Middle frontal gyrus (tissue), 1 donor: Measurements from ENCODE around the gene KCNJ5.

Experiments used
- DNase-seq: peaks from one replicate; pipeline ENCODE4 v3.0.0-alpha.2; 2015; ENCODE audit warnings: low spot score; ENCODE audit errors: extremely low spot score

Gene KCNJ5

DNA sequence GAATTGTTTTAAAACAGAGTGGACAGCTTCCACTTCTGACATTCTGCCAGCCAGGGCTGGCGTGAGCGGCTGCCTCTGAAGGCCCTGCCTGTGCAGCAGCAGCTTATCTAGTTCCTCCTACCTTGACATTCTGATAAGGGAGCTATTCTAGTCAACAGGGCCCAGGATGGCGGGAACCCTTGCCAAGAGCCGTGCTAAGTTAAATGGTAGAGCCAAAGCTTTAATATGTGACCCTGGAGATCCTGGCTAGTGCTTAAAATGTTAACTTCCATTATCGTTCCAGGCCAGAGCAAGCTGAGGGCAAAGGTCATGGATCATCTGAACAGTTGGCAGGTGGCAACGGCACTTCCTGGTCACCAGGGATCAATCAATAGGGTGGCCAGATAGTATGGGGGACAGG, 3.5 kb downstream of the KCNJ5 start:
- no peak for DNase-seq

DNA sequence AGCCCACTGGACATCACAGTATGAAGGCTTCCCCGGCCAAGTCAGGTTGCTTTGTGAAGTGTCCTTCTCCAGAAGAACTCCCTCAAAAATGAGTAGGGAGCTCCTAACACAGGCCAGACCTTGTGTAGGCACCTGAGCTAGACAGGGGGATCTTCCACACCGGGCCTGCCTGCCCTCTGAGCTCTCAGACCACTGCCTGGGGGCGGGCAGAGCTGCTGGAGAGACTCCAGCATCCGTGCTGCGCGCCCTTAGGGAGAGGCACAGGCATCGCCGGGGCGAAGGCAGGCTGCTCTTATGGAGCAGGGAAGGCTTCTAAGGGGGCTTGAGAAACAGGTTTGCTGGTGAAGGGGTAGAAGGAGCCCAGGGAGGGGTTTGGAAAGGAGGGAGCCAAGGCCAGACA, 4.4 kb downstream of the KCNJ5 start:
- DNase-seq, result no peak

DNA sequence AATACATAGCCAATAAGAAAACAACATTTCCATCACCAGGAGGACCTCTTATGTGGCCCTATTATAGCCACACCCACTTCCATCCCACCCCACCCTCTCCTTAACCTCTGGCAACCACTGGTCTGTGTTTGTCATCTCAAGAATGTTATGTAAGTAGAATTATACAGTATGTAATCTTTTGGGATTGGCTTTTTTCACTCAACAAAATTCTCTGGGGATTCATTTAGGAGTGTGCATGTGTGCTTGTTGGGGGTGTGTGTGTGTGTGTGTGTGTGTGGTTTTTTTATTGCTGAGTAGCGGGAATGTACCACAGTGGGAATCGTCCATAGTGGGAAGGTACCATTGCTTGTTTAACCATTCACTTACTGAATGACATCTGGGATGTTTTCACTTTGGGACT, 5.2 kb downstream of the KCNJ5 start:
- DNase-seq, result no peak

DNA sequence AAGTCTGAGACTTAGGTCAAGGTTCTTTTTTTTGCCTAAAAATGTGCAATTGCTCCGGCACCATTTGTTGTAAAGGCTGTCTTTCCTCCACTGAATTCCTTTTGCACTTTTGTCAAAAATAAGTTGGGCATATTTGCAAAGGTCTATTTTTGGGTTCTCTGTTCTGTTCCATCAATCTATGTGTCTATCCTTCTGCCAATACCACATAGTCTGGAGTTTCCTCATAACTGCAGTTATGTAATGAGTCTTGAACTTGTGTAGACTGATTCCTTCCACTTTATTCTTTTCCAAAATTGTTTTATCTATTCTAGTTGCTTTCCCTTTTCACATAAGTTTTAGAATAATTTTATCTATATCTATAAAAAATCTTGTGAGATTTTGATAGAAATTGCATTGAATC, 6.7 kb downstream of the KCNJ5 start:
- DNase-seq, result no peak

DNA sequence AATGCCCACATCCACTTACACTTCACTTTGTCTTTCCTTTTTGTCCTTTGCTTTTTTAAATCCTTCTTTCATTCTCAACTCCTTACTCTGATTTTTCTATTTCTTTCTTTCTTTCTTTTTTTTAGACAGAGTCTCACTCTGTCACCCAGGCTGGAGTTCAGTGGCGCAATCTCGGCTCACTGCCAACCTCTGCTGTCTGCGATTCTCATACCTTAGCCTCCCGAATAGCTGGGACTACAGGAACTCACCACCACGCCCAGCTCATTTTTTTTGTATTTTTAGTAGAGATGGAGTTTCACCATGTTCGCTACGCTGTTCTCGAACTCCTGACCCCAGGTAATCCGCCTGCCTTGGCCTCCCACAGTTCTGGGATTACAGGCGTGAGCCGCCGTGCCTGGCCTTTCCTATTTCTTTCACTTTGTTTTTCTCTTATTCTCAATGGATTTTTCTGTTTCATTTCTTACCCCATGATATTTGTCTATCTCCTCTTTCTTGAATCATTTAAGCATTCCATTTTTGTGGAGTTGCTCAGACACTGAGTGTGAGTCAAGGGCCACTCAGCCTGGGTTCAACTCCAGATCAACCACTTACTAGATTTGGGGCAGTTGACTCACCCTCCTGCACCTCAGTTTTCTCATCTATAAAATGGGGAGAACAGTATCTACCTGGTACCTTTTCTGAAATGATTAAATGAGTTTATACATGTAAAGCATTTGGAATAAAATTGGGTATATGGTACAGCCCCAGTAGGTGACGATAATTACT, 7.6 kb downstream of the KCNJ5 start:
- no peak for DNase-seq

DNA sequence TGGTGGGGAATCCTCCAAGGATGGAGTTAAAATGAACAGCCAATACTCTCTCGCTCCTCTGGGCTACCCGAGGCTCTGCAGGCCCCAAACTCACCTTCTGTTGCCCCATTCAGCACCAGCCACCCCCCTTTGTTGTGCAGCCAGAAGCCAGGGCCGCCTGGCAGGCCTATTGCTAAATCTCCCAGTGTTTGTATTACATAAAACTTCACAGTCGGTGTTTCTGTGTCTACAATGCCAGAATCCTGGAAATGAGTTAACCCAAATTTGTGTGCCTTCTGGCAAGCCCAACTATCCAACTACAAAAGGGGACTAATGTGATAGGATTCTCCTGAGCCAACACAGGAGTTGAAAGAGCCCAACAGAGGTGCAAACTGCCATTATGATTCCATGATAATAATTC, 9.3 kb downstream of the KCNJ5 start:
- no peak for DNase-seq

DNA sequence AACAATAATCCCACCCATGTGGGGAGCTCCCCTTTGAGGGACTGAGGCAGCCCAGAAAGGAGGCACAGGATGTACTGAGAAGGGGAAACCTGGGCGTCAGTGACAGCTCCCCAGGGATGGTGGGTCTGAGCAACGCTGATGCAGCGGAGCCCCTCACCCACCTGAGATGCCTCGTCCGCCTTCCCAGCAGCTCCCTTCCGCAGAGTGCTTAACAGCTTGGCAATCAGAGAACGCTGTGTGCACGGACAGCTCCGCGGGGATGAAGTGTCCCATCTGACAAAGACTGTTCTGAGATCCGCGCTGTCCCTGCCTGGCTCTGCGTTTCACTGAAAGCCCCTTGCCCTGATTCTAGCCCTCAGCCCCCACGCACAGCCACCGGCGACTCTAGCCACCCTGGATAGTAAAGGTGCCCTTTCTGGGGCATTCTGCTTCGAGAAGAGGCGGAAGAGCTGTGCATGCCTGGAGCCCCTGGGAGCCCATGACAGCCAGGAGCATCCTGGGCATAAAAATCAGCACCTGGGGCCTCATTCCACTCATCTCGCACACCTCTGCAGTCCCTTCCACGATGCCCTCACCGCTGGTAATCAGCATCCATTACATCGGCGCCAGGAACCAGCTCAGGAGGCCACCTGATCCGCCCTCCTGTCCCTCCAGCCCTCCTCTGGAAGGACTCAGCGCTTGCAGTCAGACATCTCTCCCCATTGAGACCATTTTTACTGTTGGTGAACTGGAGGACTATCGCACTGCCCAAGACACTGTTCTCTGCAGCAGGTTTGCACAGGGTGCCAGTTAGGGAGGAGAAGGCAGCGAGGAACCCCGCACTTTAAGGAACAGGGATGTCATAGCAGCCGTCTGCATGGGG, 10.7 kb downstream of the KCNJ5 start:
- no peak for DNase-seq

DNA sequence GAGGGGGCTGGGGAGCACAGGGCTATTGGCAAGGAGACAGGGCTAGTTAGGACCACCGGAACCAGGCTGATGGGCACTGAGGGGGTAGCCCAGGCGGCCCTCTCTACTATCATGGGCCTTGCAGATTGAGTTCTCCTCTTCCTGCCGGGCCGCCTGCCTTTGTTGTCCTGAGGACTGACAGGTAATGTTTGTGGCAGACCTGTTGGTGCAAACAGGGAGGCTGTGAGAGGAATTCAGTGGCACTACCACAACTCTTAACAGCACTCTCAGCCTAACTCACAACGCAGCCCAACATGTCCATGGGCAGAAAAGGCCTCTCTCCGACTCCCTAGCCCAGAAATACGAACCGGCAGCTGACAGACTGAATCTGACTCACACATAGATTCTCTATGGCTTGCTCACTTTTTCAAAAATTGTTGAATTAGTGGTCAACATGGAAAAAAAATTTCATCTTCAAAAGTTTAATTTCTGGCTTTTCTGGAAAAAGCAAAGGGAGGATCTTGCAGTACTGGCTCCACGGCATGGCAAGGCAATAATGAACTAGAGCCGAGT, 11.4 kb downstream of the KCNJ5 start:
- no peak for DNase-seq

DNA sequence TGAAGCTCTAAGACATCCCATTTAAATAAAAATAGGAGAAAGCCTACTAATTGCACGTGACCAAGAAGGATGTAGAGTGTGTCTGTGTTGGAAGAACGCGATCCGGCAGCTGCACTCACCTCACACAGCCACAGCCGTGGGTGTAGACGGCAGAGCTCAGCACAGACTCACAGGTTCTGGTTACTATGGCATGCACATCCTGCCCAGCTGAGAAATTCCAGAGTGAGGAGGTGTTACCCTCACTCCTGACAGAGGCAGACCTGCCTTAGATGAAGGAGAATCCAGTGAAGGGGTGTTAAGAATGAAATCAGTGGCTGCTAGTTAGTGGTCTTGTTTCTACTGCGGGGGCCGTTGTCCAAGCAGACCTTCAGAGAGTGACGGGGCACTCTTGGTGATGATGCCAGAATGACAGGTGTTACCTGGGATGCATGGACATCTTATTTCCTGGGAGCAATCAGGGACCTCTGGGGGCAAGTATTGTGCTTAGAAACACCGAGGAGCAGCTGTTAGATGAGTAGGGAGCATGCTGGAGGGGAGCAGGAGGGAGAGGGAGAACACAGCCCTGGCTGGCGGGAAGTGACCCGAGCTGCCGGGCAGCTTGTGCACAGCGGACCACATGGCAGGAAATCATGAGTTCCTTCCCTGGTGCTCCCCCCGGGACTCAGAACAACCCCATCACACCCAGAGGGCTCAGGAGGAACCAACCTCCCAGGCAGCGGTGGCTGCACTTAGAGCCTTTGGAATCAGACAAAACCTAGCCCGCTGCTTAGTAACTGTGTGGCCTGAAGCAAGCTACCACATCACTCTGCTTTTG, 12.3 kb downstream of the KCNJ5 start:
- no peak for DNase-seq

DNA sequence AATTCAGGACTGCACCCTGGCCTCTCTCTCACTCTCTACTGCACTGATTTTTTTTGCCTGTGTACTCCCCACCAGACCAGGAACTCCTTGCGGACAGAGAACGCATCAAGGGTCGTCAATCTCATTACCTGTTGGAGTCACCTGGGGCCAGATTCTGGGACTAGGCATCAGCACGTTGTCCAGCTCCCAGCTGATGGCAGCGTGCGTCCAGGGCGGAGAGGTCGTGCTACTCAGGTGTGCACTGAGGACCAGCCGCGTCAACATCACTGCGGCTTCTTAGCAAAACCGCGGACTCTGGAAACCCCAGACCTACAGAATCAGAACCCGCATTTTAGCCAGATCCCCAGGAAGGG, 13.1 kb downstream of the KCNJ5 start:
- no peak for DNase-seq

DNA sequence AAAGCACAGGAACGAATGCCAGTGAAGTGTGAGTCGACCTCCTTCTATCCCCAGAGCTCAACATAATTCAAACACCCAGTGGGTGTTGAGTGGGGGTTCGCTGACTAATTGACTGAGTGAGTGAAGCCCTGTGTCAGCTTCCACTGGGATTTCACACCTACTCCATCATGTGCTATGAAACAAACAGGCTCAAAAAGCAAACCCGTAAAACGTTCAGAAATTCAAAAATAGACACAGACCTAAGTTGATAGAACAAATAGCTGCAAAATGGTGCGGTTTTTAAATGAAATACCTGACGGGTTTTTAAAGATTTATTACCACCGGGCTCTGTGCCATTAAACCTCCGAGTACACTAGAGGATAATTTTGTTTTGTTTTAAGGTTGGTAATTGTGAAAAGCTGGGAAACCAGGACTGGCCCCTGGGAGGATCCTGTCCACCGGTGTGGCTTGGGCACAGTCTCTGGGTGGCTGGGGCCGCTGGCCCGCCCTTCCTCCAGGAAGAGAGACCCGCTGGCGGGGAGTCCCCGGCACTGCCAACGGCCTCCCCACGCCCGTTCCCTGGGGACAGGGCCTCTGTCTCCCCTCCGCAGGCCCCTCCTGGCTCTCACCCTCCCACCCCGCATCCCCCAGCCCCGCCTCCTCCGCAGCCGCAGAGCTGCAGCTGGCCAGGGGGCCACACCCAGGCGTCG, 13.6 kb downstream of the KCNJ5 start:
- no peak for DNase-seq

DNA sequence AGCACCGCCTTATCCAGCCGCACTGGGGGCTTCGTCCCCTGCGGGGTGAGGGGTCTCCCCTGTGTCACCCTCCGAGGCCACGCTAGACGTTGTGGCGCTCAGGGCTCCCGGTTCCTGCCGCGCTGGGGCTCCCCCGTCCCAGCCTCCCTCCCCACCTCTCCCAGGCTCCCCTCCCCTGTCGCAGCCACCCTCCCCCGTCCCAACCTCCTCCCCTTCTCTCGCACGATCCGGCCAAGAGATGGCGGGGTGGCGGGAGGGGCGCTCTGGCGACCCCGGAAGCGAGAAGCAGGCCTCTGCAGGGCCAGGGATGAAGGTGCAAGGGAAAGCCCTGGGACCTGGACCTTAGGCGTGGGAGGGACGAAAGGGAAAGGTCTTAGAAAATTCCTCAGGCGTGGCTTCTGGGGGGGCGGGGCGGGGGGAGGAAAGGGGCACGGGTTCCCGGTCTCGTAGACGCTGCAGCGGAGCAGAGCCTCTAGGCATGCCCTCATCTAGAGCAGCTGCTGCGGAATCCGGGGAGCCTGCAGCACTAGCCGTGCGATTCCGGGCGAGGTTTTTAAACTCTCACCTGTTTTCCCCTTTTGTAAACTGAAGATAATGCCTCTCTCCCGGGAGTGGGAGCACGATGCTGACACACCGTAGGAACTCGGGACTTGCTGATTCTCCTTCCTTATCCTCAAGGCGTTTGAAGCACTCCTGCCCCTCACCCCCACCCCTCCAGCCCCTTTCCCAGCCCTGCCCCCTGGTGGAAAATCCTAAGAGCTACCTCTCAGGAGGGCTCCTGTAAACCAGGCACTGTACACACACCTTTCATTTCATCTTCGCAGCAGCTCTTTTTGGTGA, 14.4 kb downstream of the KCNJ5 start:
- no peak for DNase-seq

DNA sequence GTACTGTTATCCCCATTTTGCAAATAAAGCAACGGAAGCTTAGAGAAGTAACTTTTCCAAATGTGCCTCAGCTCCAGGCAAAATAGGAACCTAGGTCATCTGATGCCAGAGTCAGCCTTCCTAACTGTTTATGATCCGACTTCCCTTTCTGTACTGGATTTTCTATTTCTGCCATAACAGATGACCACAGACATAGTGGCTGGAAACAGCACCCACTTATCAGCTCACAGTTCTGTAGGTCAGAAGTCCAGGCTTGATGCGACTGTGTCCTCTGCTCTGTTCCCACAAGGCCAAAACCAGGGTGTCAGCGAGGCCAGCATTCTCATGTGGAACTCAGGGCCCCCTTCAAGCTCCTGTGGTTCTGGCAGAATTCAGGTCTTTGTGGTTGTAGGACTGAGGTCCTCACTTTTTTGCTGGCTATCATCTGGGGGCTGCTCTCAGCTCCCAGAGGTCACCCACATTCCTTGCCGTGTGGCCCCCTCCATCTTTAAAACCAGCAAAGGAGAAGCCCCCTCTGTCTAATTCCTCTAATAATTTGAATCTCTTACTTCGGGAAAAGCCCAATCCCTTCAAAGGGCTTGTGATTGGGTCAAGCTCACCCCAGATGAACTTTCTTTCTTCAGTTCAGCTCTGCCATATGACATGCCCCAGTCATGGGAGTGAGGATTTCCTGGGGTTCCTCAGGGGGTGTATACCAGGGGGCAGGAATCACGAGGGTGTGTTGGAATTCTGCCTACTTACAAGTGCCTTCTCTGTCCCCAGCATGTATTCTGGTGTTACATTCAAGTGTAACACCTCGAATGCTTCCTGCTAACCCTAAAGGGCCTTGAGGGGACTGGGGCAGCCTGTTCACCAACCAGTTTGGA, 15.3 kb downstream of the KCNJ5 start:
- DNase-seq, result no peak

DNA sequence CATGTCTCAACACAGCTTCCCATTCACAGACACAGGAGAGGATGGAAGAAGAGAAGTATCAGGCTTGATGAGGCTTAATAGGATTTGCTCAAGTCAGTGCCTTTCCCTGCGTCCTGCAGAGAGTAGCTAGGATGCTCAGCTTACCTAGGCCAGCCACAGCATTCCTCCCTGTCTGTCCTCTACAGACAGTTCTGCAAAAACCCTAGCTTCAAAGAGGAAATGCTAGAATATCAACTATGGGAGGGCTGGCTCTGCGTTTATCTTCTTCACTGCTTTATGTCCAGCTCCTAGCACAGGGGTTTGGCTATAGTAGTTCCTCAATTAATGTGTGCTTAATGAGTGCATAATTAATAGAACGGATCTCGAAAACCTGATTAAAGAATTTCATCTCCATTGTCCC, 16.4 kb downstream of the KCNJ5 start:
- DNase-seq, result no peak

DNA sequence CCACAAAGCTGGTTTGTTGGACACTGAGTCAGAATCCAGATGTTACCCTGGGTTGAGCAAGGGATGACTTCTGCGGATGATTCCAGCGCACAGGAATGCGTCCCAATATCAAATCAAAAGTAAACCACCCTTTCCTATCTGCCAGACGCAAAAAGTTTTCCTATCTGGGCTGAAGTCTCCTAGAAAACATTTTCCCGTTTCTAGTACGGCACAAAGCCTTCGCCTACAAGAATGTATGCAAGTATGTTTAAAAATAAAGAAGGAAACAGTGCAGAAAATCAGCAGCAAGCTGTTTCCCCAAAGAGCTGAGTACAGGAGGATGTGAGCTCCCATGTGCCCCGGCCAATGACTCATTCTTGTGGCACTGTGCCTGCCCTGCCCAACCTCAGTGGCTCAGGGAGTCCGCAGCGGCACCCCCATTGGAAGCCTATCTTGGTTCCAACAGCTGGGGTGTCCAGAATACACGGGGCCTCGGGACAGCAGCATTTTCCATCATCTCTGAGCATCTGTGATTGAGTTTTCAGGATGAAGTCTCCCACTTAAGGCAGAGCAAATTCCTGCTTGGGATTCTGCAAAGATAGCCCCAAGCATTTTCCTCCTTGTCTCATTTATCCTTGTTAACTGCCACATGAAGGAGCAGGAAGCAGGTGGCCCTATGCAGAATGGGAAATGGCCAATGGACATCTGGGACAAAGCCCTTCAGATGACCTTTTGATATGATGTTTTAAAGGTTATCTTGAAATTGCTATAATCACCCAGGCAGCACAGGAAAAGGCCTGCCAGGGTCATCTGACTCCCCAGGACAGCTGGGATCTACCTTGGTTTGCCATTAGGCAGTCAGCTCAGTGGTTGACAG, 17.5 kb downstream of the KCNJ5 start:
- DNase-seq, result no peak

DNA sequence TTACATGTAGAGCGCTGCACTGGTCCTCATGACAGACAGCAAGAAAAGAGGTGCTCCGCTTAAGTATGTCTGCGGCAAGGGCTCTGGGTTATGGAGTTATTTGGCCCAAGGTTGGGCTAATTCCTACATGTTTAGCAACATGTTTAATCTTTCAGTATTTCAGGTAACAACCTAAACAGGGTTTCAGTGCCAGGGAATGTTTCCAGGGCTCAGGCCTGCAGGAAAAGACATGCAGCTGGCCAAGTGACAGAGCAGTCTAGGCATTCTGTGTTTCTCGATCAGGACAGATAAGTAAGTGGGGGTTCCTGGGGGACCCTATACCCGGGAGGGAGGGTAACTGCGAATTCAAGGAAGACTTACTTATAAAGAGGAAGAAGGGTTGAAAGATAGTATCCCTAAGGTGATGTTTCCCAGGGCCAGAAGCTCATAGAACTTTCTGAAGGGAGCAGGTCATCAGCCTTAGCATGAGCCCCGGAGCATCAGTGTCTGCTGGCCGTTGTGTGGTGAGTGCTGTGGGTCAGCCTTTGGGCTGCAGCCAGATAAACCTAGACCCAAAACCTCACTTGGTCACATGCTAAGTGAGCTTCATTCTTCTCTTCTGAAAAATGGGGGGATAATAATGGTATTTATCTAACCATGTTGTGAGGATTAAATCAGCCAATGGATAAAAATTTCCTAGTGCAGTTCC, 18.4 kb downstream of the KCNJ5 start:
- no peak for DNase-seq

DNA sequence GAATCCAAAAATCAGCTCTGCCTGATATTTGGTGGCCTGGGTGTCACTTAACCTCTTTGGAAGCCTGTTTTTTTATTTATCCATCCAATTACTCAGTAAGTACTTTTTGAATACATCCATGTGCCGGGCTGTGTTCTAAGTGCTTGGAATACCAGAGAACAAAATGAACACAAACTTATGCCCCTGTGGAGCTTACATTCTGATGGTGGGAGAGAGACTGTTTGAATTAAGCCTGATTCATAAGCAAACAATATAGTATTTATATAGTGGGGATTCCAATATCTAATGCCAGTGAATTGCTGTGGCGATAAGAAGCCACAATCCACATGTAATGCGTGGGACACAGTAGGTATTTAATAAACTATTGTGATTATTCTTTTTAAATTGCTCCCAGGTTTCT, 19.4 kb downstream of the KCNJ5 start:
- DNase-seq, result no peak

DNA sequence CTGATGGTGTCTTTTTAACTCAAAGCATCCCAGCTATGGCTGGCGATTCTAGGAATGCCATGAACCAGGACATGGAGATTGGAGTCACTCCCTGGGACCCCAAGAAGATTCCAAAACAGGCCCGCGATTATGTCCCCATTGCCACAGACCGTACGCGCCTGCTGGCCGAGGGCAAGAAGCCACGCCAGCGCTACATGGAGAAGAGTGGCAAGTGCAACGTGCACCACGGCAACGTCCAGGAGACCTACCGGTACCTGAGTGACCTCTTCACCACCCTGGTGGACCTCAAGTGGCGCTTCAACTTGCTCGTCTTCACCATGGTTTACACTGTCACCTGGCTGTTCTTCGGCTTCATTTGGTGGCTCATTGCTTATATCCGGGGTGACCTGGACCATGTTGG, 20.1 kb downstream of the KCNJ5 start:
- DNase-seq, result no peak
